Measurements from ENCODE around the gene NKIRAS1. TPM values are rescaled to one million over a fixed set of nuclear protein-coding genes. Genes with fewer than 3 reads are reported as not detected.
"Not testable (repeated sequence)": the region's sequence is repeated elsewhere in the genome, so short reads cannot be mapped to it uniquely, and the experiment has no call there.

Gene NKIRAS1
- total RNA-seq, 4 donors from 2014 or later, result 18.8 to 29.9 (median 25.5) TPM

GRCh38 chr3:23856286-23856685, 60.5 kb downstream of the NKIRAS1 start:
- 31 to 36% methylated on average over 3 of the region's 3 CpGs for WGBS, 2 donors (ENCODE audit: low coverage in 1 of 2)
- TF ChIP-seq POLR2A (IDR thresholded peaks at IDR 0.05) (no peak), CTCF (IDR thresholded peaks at IDR 0.05) (no peak), EP300 (IDR thresholded peaks at IDR 0.05) (no peak), POLR2AphosphoS5 (IDR thresholded peaks at IDR 0.05) (no peak)
- H3K4me3 ChIP-seq, result no peak overlapping the region
- no peak for ATAC-seq
- no peak overlapping the region for H3K27ac ChIP-seq
- no peaks in the 10 kb centered on the region for H3K27me3 ChIP-seq
- H3K36me3 ChIP-seq, result peaks cover 0 to 7% of the 10 kb centered on the region in 2 donors
- H3K9me3 ChIP-seq, result no peaks in the 10 kb centered on the region
- H3K4me1 ChIP-seq, result peaks cover 9 to 60% (median 26%) of the 10 kb centered on the region in 3 donors

- H3K4me1 ChIP-seq, H3K27ac ChIP-seq, H3K36me3 ChIP-seq, ATAC-seq, H3K9me3 ChIP-seq, H3K27me3 ChIP-seq, H3K4me3 ChIP-seq: not testable (repeated sequence)
- 62 to 100% methylated on average over 1 to 2 of the region's 2 CpGs for WGBS, 2 donors (ENCODE audit: low coverage in 1 of 2)
Observed at GRCh38 chr3:23849462-23849861, 67.3 kb downstream of the NKIRAS1 start.

- no peak overlapping the region for H3K27ac ChIP-seq
- no peaks in the 10 kb centered on the region for H3K9me3 ChIP-seq
- H3K27me3 ChIP-seq, result no peaks in the 10 kb centered on the region
- H3K36me3 ChIP-seq, result no peaks in the 10 kb centered on the region
- no peak for ATAC-seq
- H3K4me3 ChIP-seq, result no peak overlapping the region
- 78 to 87% methylated on average over 4 to 5 of the region's 5 CpGs for WGBS, 2 donors (ENCODE audit: low coverage in 1 of 2)
- TF ChIP-seq POLR2A (IDR thresholded peaks at IDR 0.05) (no peak), POLR2AphosphoS5 (IDR thresholded peaks at IDR 0.05) (no peak), CTCF (IDR thresholded peaks at IDR 0.05) (no peak), EP300 (IDR thresholded peaks at IDR 0.05) (no peak)
- H3K4me1 ChIP-seq, result peaks cover 0 to 12% (median 1%) of the 10 kb centered on the region in 3 donors
Observed at GRCh38 chr3:23845326-23846216, 71.2 kb downstream of the NKIRAS1 start.

- Histone ChIP-seq H3K36me3 (no peaks in the 10 kb centered on the region), H3K9me3 (no peaks in the 10 kb centered on the region), H3K4me1 (peaks cover 0 to 24% (median 3%) of the 10 kb centered on the region in 3 donors), H3K4me3 (no peak overlapping the region), H3K27me3 (no peaks in the 10 kb centered on the region), H3K27ac (no peak overlapping the region)
- TF ChIP-seq POLR2A (IDR thresholded peaks at IDR 0.05), result no peak
- no peak for TF ChIP-seq EP300 (IDR thresholded peaks at IDR 0.05)
- no peak for TF ChIP-seq CTCF (IDR thresholded peaks at IDR 0.05)
- no peak for TF ChIP-seq POLR2AphosphoS5 (IDR thresholded peaks at IDR 0.05)
- ATAC-seq, result no peak
- WGBS, 2 donors (ENCODE audit: low coverage in 1 of 2), result 90 to 97% methylated on average over 3 of the region's 3 CpGs
Observed at GRCh38 chr3:23843869-23844268, 72.9 kb downstream of the NKIRAS1 start.

Other genes with a start within 250 kb of the NKIRAS1 start
- 100 to 1,000 TPM in 3 of 4 donors, 10 to 100 TPM in 1; 89.4 to 153 (median 121) TPM for gene UBE2E1, start 111.0 kb downstream of the NKIRAS1 start, total RNA-seq
- 1,000 to 10,000 TPM; 2,085 to 2,928 (median 2,309) TPM for gene RPL15, start 142 bp upstream of the NKIRAS1 start, total RNA-seq
- 10 to 100 TPM; 36.9 to 52.1 (median 41.5) TPM for gene NR1D2, start 28.3 kb upstream of the NKIRAS1 start, total RNA-seq

Measured in gastroesophageal sphincter (tissue), 4 donors.